HG02623 (cell line): Measurements from ENCODE around the gene CREB3.

ENCODE experiments used
- ATAC-seq: cut with Tn5 transposase; IDR thresholded peaks from one replicate; pipeline ENCODE4 v1.9.1; 2021; ENCODE audit warnings: moderate library complexity; ENCODE audit not compliant: unreplicated experiment

Gene CREB3

DNA sequence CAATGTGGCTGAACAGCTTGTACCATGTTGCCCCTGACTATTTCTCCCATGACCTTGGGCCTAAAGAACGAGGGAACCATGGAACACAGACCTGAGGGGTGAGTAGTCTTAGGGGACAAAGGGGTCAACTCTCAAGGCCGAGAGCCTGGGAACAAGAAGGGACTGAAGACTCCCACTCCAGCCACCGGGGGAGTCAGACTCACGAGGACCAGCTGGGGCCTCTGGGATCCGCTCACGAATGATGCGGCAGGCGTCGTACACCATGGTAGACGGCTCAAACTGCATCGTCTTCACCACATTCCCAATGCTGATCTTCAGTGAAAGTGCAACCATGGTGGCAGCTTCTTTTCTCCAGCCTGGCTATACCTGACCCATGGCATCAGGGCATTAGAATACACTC lies 7.1 kb upstream of the CREB3 start:
- ATAC-seq, result no peak

- peak; percentile 37 for ATAC-seq
Measured at GRCh38 chr9:35726931-35727330, 5.5 kb upstream of the CREB3 start.

DNA sequence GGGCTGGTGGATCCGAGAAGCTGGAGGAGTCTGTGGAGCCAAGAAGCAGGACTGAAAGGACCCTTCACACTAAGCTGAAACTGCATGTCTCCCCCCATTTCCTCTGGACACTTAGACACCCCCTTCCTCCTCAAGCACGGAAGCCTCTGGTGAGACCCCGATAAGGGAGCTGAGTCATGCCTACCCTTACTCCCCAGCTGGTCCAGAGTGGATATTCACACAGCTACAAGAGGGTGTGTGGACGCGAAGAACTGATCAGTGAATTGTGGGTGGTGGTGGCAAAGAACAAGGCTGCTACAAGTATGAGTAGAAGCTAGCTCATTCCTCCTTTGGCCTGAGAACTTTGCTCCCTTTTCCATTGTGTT lies 4.8 kb upstream of the CREB3 start:
- no peak for ATAC-seq

GRCh38 chr9:35728041-35728971 lies 4.2 kb upstream of the CREB3 start:
- no peak for ATAC-seq

- ATAC-seq, result no peak
Measured at GRCh38 chr9:35729101-35729500, 3.4 kb upstream of the CREB3 start.

DNA sequence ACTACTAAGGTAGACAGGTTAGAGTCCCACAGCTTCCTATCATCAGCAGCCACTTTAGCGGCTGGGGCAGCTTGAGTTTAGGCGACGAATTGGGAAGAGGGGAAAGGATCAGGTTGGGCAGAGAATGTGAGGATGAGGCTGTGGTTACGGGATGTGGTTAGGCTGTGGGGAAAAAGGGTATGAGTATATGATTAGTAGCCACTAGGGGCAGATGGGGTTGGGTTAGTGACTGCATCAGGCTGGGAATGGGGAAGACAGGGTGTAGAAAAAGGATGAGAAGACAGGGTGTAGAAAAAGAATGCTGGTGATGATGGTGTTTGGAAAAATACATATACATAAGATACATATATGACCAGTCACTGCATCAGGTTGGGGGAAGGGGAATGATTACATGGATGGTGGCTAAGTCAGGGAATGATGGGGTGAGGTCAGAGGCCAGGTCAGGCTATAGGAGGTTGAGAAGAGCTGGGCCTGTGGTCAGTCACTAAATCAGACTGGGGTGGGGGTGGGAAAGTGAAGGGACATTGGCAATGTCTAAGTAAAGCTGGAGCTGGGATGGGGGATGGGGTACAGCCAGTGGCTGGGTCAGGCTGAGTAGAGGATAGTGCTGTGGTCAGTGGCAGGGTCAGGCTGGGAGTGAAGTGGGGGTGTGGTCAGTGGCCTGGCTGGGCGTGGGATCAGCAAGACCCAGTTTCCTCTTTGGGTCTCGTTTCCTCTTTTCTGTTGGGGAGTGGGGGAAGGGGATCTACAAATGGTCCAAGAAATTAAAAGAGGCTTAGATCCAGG lies 2.6 kb upstream of the CREB3 start:
- ATAC-seq, result no peak

DNA sequence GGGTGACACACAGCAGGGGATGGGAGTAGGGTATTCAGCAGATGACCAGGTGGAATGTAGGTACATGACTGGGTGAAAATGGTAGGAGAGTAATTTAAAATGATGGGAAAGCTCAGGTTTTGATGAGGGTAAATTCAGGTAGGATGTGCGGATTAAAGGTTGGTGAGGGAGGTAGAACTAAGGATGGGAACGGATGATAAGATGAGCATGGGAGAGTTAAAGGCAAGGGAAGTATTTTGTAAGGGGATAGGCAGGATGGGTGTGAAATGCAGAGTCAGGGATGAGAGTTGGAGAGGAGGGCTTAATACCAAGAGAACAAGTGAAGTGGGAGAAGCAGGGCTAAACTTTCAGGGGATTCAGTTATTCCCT lies 2.0 kb upstream of the CREB3 start:
- no peak for ATAC-seq

DNA sequence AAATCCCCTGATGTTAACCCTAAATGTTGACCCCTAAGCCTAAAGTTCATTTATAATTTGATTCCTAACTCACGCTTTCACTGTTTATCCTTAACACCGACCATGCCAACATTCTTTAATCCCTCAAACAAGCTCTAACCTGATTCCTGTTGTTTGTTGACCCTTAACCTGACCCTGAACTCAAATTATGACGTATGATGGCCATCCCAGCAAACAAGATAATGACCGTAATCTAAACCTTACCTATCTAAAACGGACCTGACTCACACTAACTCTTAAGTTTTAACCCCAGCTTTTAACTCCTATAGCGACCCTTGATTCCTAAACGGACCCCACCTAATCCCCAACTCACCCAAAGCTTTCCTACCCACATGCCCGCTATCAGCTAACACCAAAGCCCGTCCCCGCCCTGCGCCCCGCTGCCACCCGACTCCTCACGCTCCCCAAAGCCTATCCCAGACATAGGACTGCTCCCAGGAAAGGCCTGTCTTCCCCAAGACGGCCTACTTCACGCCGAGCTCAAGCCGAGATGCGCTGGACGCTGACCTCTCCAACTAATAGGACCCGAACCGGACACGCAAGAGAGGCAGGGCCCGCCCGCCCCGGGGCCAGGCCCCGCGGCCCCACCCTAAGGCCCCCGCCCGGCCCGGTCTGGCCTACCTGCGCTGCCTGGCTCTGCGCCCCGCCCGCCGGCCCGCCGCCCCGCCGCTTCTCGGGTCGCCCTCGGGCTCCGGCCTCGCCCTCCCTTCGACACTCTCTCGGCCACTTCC lies 866 bp upstream of the CREB3 start:
- no peak for ATAC-seq

DNA sequence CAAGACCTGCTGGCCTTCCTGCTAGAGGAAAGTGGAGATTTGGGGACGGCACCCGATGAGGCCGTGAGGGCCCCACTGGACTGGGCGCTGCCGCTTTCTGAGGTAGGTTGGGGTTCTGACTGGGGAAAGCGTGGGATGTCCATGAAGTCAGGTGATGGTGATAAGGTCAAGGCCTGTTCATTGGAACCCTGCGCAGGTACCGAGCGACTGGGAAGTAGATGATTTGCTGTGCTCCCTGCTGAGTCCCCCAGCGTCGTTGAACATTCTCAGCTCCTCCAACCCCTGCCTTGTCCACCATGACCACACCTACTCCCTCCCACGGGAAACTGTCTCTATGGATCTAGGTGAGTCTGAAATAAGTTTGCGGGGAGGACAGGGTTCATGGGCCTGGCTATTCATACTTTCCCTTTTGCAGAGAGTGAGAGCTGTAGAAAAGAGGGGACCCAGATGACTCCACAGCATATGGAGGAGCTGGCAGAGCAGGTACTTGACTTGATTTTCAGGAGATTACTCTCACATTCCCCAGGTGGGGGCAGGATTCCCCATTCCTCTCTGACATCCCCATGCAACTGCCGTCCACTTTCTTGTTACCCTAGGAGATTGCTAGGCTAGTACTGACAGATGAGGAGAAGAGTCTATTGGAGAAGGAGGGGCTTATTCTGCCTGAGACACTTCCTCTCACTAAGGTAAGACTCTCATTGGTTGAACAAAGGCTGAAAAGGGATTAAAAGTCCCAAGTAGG lies 505 bp downstream of the CREB3 start:
- no peak for ATAC-seq

DNA sequence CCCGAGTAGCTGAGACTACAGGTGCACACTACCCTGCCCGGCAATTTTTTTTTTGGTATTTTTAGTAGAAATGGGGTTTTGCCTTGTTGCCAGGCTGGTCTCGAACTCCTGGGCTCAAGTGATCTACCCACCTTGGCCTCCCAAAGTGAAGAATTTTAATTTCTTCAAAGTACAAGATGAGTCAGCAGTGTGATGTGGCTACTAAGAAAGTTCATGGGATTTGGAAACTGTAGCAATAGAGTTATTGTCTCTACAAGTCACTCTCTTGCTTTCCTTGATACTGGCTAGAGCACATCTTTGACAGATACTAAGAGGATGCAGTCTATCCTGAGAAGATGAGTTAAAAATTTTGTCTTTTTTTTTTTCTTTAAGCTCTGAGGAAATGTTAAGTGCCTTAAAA lies 1.6 kb downstream of the CREB3 start:
- ATAC-seq, result no peak

DNA sequence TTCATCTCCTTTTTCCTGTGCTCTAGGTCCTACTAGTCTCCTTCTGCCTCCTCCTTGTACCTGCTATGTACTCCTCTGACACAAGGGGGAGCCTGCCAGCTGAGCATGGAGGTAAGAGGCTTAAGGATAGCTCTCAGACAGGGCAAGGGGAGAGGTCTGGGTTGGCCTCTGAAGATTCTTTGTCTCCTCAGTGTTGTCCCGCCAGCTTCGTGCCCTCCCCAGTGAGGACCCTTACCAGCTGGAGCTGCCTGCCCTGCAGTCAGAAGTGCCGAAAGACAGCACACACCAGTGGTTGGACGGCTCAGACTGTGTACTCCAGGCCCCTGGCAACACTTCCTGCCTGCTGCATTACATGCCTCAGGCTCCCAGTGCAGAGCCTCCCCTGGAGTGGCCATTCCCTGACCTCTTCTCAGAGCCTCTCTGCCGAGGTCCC lies 3.8 kb downstream of the CREB3 start:
- ATAC-seq, result no peak

GRCh38 chr9:35737143-35737542 lies 4.7 kb downstream of the CREB3 start:
- ATAC-seq, result no peak

- ATAC-seq, result no peak
Measured at GRCh38 chr9:35738186-35738585, 5.7 kb downstream of the CREB3 start.

DNA sequence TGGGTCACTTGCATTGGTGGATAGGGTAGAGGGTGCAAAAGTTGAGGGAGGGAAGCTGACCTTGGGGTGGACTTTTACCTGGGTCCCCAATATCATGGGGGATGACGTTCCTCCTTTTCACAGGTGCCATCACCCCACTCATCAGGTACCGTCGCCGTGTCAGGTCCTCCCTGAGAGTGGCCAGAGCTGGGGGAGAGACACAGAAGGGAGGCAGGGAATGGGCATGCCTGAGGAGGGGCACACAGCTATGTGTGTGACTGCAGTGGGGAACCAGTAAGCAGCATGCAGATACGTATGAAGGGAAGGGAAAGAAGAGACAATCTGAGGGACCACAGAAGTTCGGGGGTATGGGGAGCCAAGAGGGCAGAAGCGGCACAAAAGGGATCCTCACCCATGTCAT lies 6.5 kb downstream of the CREB3 start:
- no peak for ATAC-seq

DNA sequence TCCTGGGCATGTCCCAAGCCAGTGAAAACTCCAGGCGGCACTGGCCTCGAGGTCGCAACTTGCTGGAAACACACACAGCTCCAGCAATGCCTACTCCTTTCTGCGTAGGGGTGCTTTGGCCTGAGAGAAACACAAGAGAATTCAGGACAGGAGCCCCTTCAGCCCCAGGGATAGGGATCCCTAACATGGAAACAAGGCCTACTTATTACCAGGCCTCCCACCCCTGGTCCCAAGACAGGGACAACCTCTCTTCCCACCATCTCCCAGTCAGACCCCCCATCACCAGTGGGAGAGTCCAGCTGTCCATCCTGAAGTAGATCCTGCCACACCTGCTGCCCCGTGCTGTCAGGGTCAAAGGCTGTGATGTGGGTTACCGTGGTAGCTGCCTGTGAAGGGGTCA lies 7.8 kb downstream of the CREB3 start:
- no peak for ATAC-seq

- no peak for ATAC-seq
Measured at GRCh38 chr9:35741740-35742139, 9.3 kb downstream of the CREB3 start.

- no peak for ATAC-seq
Measured at GRCh38 chr9:35743452-35743851, 11.0 kb downstream of the CREB3 start.

- ATAC-seq, result no peak
Measured at GRCh38 chr9:35743880-35744518, 11.5 kb downstream of the CREB3 start.

DNA sequence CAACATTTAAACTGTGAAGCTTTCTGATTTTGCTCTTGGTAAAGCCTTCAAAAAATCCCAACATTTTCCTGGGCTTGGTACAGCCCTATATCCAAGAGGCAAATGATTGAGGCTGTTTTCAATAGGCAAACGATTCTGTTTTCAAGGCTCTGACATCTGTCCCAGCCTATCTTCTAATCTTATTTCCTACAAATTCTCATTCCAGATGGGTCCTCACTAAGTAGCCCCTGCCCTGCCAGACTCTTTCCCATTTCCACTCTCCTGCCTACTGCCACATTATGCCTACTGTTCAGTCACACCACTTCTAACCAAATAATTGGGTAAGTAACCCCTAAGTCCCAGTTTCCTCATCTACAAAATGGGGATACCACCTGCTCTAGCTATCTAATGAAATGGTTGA lies 13.1 kb downstream of the CREB3 start:
- ATAC-seq, result no peak

- no peak for ATAC-seq
Measured at GRCh38 chr9:35746583-35746982, 14.1 kb downstream of the CREB3 start.
